Measurements from ENCODE around the gene DDX43. TPM values are rescaled to one million over a fixed set of nuclear protein-coding genes. Genes with fewer than 3 reads are reported as not detected.
"Not testable (repeated sequence)": the region's sequence is repeated elsewhere in the genome, so short reads cannot be mapped to it uniquely, and the experiment has no call there.

Gene DDX43
- total and polyA plus RNA-seq, 10 of the 15 experiments (the other 5 are each of a cell fraction or from before 2014, with no cell fraction given) = 0.12 TPM; not detected in 9

DNA sequence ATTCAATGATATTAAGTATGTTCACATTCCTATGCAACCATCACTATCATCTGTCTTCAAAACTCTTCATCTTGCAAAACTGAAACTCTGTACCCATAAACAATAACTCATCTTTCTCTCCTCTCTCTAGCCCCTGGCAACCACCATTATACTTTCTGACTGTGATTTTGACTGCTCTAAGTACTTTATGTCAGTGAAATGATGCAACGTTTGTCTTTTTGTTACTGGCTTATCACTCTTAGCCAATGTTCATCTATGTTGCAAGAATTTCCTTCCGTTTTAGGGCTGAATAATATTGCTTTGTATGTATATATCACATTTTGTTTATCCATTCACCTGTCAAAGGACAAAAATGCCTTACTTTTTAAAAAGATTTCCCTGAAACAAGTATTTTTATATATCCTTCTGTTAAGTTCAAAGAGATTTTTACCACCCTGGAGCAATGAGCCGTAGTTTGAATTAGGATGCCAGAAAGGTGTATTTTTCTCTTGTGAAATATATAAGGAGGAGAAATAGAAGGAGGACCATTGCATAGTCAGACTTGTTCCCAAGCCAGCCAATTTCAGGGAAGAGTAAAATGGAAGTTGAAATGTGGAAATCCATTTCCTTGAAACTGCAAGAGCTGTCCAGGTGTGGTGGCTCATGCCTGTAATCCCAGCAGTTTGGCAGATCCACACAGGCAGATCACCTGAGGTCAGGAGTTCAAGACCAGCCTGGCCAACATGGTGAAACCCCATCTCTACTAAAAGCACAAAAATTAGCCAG is 61.4 kb downstream of the DDX43 start (continued):
- TF ChIP-seq, protein P1, sequence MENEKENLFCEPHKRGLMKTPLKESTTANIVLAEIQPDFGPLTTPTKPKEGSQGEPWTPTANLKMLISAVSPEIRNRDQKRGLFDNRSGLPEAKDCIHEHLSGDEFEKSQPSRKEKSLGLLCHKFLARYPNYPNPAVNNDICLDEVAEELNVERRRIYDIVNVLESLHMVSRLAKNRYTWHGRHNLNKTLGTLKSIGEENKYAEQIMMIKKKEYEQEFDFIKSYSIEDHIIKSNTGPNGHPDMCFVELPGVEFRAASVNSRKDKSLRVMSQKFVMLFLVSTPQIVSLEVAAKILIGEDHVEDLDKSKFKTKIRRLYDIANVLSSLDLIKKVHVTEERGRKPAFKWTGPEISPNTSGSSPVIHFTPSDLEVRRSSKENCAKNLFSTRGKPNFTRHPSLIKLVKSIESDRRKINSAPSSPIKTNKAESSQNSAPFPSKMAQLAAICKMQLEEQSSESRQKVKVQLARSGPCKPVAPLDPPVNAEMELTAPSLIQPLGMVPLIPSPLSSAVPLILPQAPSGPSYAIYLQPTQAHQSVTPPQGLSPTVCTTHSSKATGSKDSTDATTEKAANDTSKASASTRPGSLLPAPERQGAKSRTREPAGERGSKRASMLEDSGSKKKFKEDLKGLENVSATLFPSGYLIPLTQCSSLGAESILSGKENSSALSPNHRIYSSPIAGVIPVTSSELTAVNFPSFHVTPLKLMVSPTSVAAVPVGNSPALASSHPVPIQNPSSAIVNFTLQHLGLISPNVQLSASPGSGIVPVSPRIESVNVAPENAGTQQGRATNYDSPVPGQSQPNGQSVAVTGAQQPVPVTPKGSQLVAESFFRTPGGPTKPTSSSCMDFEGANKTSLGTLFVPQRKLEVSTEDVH (IDR thresholded peaks at IDR 0.05; ENCODE audit: low read depth, partially characterized antibody) = no peak
- TF ChIP-seq ZZZ3 (IDR thresholded peaks at IDR 0.05; ENCODE audit: control insufficient read depth, insufficient read length, low read depth) (no peak), BHLHE40 (IDR thresholded peaks at IDR 0.05; ENCODE audit: borderline replicate concordance in 1 of 2, low read depth in 2 of 2, low read length in 1 of 2) (no peak), STAT1 (conservative IDR thresholded peaks at IDR 0.05) (no peak)

DNA sequence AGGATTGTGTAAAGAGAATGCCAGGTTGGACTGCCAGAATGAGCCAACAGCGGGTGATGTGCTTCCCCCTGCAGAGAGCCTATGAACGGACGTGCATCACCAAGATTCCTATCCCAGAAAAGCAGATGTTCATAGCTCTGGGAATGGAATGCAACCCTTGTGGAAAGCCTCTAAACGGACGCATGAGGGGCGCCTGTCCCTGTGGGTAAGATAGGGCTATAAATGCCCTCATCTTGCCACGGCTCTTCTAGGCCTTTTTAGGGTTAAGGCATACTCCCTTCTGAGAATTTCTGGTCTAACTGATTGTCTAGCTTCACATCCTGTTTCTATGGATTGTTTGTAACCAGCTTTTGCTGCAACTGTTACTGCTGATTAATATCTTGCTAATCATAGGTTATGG is 64.8 kb downstream of the DDX43 start:
- TF ChIP-seq MEF2A (IDR thresholded peaks at IDR 0.05; ENCODE audit: insufficient read depth, low read depth, low read length) = 0 out of 2 replicates have a peak, but pooled peaks have one; percentile 33
- peak; percentile 40; the same call in 1 of the 2 replicates for TF ChIP-seq NFIC (IDR thresholded peaks at IDR 0.05; ENCODE audit: low read depth, low read length)
- TF ChIP-seq IKZF2 (IDR thresholded peaks at IDR 0.05) = peak in 1 of 2 experiments; percentile 13; a peak in 1 of 4 replicates
- POLR2A ChIA-PET = interaction anchor here (0.5 kb wide), 1 partner anchor 9 kb away, joined by 3 read pairs; no protein-coding TSS in a partner anchor
- H3K4me3 ChIP-seq; H3K9ac ChIP-seq (ENCODE audit: control insufficient read depth, insufficient read depth, low read length); in situ Hi-C loops (cut with MboI); H3K36me3 ChIP-seq (ENCODE audit: control insufficient read depth in 2 of 2, insufficient read depth in 2 of 2, low read length in 1 of 2); BruUV-seq (replicated peaks); H3K27me3 ChIP-seq (replicated peaks in 1 of 2; ENCODE audit: control insufficient read depth in 2 of 2, insufficient read depth in 2 of 2, low read length in 1 of 2); DNase-seq (ENCODE audit: low read depth, low spot score); H3K27ac ChIP-seq (ENCODE audit: control insufficient read depth, insufficient read depth); RAD21 ChIA-PET (ENCODE audit: unreplicated experiment); intact Hi-C loops (cut with micrococcal nuclease; ENCODE audit: unreplicated experiment); FAIRE-seq; H3K4me1 ChIP-seq (ENCODE audit: control insufficient read depth, insufficient read depth, low read length); H4K20me1 ChIP-seq (ENCODE audit: control insufficient read depth, insufficient read depth); H3K9me3 ChIP-seq (replicated peaks; ENCODE audit: control insufficient read depth, insufficient read depth, low read length); H2AFZ ChIP-seq (ENCODE audit: control insufficient read depth, low read depth, low read length); ATAC-seq: not testable (repeated sequence)
- Histone ChIP-seq H3K79me2 (ENCODE audit: control insufficient read depth, insufficient read depth, low read length) (peaks cover 19% of the 10 kb centered on the region), H3K4me2 (ENCODE audit: control insufficient read depth, insufficient read depth) (0 out of 2 replicates have a peak overlapping the region, but pooled peaks have one; percentile 13)
- WGBS (ENCODE audit: insufficient coverage, insufficient replicate concordance, low lambda C conversion rate, missing lambda C conversion rate) = 36% methylated on average over 7 of the region's 7 CpGs
- CTCF ChIA-PET = interaction anchor here (1.1 kb wide), 1 partner anchor 62 kb away, joined by 4 read pairs; no protein-coding TSS in a partner anchor
- SMC1A ChIA-PET (ENCODE audit: uncharacterized antibody, unreplicated experiment) = interaction anchor here (1.0 to 3.9 kb wide), 2 partner anchors 8 to 54 kb away, joined by 5 to 21 read pairs; no protein-coding TSS in a partner anchor
